HEK293T (cell line): ENCODE data around the gene TP53INP2.

ENCODE experiments used
- FOXA1 ChIP-seq: fragments of 450-650 bp; IDR thresholded peaks from 2 replicates; pipeline ENCODE4 v1.6.1; 2016; ENCODE audit warnings: mild to moderate bottlenecking
- FOXM1 ChIP-seq: fragments of 450-650 bp; IDR thresholded peaks from 2 replicates; pipeline ENCODE4 v1.6.1; 2017; ENCODE audit warnings: mild to moderate bottlenecking, borderline replicate concordance
- HDGF ChIP-seq: fragments of 450-650 bp; IDR thresholded peaks from 2 replicates; pipeline ENCODE4 v1.6.1; 2017; ENCODE audit warnings: antibody characterized with exemption, borderline replicate concordance
- L3MBTL2 ChIP-seq: fragments of 450-650 bp; conservative IDR thresholded peaks from 2 replicates; pipeline ENCODE4 v1.6.1; 2016; ENCODE audit warnings: mild to moderate bottlenecking
- NFRKB ChIP-seq: fragments of 450-650 bp; IDR thresholded peaks from 2 replicates; pipeline ENCODE4 v1.6.1; 2016; ENCODE audit warnings: mild to moderate bottlenecking, moderate library complexity
- PKNOX1 ChIP-seq: fragments of 450-650 bp; IDR thresholded peaks from 2 replicates; pipeline ENCODE4 v1.6.1; 2016
- SP1 ChIP-seq: fragments of 450-650 bp; IDR thresholded peaks from 2 replicates; pipeline ENCODE4 v1.6.1; 2017
- SUZ12 ChIP-seq: fragments of 450-650 bp; IDR thresholded peaks from 2 replicates; pipeline ENCODE4 v1.6.1; 2016; ENCODE audit warnings: mild to moderate bottlenecking
- TARDBP ChIP-seq: fragments of 450-650 bp; IDR thresholded peaks from 2 replicates; pipeline ENCODE4 v1.6.1; 2016

GRCh38 chr20:34716921-34717229, 12.7 kb downstream of the TP53INP2 start:
- no peak for TF ChIP-seq FOXM1
- no peak for TF ChIP-seq PKNOX1
- no peak for TF ChIP-seq SUZ12
- TF ChIP-seq L3MBTL2 = no peak
- TF ChIP-seq TARDBP = no peak
- no peak for TF ChIP-seq NFRKB
- TF ChIP-seq HDGF = no peak
- TF ChIP-seq SP1 = no peak
- no peak for TF ChIP-seq FOXA1
